Breast epithelium (tissue), 4 donors: ENCODE results near the gene AGMAT. TPM values are rescaled to one million over a fixed set of nuclear protein-coding genes. Genes with fewer than 3 reads are reported as not detected.
A peak's percentile ranks its signal among the peaks of the same experiment; 100 is the strongest.

ENCODE experiments used
- DNase-seq, 2 donors: peaks; one replicate each; pipeline ENCODE4 v3.0.0-alpha.2; 2019; ENCODE audit warnings: low spot score in 2 of 2
- H3K27ac ChIP-seq, 2 donors: fragments of 200-600 bp; sonication (generic) in 1 of 2; one replicate each; pipeline ENCODE4 v1.5.1; 2016 to 2019; ENCODE audit warnings: mild to moderate bottlenecking in 1 of 2
- H3K27me3 ChIP-seq, 2 donors: fragments of 200-600 bp; sonication (generic) in 1 of 2; one replicate each; pipeline versions ENCODE4 v1.5.1 to v1.6.0; 2017 to 2019; ENCODE audit warnings: control low read depth in 1 of 2, mild to moderate bottlenecking in 1 of 2
- H3K36me3 ChIP-seq: fragments of 200-600 bp; one replicate; pipeline ENCODE4 v1.5.1; 2019
- H3K4me1 ChIP-seq, 2 donors: fragments of 200-600 bp; sonication (generic); one replicate each; pipeline ENCODE4 v1.5.1; 2016 to 2019; ENCODE audit warnings: control low read depth in 1 of 2
- H3K4me3 ChIP-seq, 3 donors: fragments of 200-600 bp; sonication (generic); 1 replicate in 2 of 3; 2 replicates in 1 of 3; pipeline ENCODE4 v1.5.1; 2016 to 2019; ENCODE audit warnings: mild to moderate bottlenecking in 3 of 3, moderate library complexity in 2 of 3
- H3K9me3 ChIP-seq, 2 donors: fragments of 200-600 bp; sonication (generic) in 1 of 2; one replicate each; pipeline ENCODE4 v1.5.1; 2016 to 2019; ENCODE audit warnings: control low read depth in 1 of 2
- POLR2A ChIP-seq: fragments of 450-650 bp; IDR thresholded peaks from one replicate; pipeline ENCODE4 v1.6.1; 2016; ENCODE audit warnings: antibody characterized with exemption, mild to moderate bottlenecking, moderate library complexity
- POLR2AphosphoS5 ChIP-seq, 3 donors: sonication (generic); formaldehyde crosslinking; IDR thresholded peaks; one replicate each; pipeline ENCODE4 v1.6.1; 2017; ENCODE audit warnings: antibody characterized with exemption in 3 of 3
- intact Hi-C: fragments of 100-400 bp; cut with DNase I; formaldehyde crosslinking; loops from one replicate; pipeline ENCODE4 v1.15.1; 2023; ENCODE audit warnings: low total_unique reads
- total RNA-seq, 3 donors: library from RNA; depleted of rRNA; stranded (reverse); fragments of >200 nt; gene quantifications; one replicate each; pipeline ENCODE4 v1.1.0, GENCODE V29; 2016
- TF ChIP-seq, protein P1 (sequence below), 3 donors: fragments of 450-650 bp; IDR thresholded peaks; one replicate each; pipeline ENCODE4 v1.5.1; 2016 to 2017; ENCODE audit warnings: antibody characterized with exemption in 3 of 3, mild to moderate bottlenecking in 3 of 3, moderate library complexity in 3 of 3

Gene AGMAT
- total RNA-seq, 3 donors from 2014 or later, result 0.29 to 0.33 (median 0.32) TPM

GRCh38 chr1:15618655-15619525 lies 34.0 kb upstream of the AGMAT start:
- intact Hi-C loops, result no loop called here
- TF ChIP-seq POLR2A (no peak), POLR2AphosphoS5 (IDR thresholded peaks at IDR 0.05) (no peak)
- TF ChIP-seq, protein P1, sequence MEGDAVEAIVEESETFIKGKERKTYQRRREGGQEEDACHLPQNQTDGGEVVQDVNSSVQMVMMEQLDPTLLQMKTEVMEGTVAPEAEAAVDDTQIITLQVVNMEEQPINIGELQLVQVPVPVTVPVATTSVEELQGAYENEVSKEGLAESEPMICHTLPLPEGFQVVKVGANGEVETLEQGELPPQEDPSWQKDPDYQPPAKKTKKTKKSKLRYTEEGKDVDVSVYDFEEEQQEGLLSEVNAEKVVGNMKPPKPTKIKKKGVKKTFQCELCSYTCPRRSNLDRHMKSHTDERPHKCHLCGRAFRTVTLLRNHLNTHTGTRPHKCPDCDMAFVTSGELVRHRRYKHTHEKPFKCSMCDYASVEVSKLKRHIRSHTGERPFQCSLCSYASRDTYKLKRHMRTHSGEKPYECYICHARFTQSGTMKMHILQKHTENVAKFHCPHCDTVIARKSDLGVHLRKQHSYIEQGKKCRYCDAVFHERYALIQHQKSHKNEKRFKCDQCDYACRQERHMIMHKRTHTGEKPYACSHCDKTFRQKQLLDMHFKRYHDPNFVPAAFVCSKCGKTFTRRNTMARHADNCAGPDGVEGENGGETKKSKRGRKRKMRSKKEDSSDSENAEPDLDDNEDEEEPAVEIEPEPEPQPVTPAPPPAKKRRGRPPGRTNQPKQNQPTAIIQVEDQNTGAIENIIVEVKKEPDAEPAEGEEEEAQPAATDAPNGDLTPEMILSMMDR (IDR thresholded peaks at IDR 0.05), result no peak
- Histone ChIP-seq H3K27me3 (no peaks in the 10 kb centered on the region), H3K9me3 (no peaks in the 10 kb centered on the region), H3K4me3 (peak overlapping the region; percentile 86 to 98 (median 91)), H3K27ac (peak overlapping the region; percentile 97), H3K4me1 (peaks cover 3 to 7% of the 10 kb centered on the region in 2 donors), H3K36me3 (no peaks in the 10 kb centered on the region)
- DNase-seq, result no peak

GRCh38 chr1:15618077-15618654 lies 33.3 kb upstream of the AGMAT start:
- Histone ChIP-seq H3K4me1 (peaks cover 3 to 7% of the 10 kb centered on the region in 2 donors), H3K9me3 (no peaks in the 10 kb centered on the region), H3K36me3 (no peaks in the 10 kb centered on the region), H3K4me3 (peak overlapping the region; percentile 86 to 98 (median 91)), H3K27me3 (no peaks in the 10 kb centered on the region), H3K27ac (peak overlapping the region; percentile 97)
- TF ChIP-seq POLR2A, result no peak
- TF ChIP-seq, protein P1 (IDR thresholded peaks at IDR 0.05), result no peak
- TF ChIP-seq POLR2AphosphoS5 (IDR thresholded peaks at IDR 0.05), result peak in 1 of 3 donors; percentile 4
- intact Hi-C loops, result no loop called here
- no peak for DNase-seq

DNA sequence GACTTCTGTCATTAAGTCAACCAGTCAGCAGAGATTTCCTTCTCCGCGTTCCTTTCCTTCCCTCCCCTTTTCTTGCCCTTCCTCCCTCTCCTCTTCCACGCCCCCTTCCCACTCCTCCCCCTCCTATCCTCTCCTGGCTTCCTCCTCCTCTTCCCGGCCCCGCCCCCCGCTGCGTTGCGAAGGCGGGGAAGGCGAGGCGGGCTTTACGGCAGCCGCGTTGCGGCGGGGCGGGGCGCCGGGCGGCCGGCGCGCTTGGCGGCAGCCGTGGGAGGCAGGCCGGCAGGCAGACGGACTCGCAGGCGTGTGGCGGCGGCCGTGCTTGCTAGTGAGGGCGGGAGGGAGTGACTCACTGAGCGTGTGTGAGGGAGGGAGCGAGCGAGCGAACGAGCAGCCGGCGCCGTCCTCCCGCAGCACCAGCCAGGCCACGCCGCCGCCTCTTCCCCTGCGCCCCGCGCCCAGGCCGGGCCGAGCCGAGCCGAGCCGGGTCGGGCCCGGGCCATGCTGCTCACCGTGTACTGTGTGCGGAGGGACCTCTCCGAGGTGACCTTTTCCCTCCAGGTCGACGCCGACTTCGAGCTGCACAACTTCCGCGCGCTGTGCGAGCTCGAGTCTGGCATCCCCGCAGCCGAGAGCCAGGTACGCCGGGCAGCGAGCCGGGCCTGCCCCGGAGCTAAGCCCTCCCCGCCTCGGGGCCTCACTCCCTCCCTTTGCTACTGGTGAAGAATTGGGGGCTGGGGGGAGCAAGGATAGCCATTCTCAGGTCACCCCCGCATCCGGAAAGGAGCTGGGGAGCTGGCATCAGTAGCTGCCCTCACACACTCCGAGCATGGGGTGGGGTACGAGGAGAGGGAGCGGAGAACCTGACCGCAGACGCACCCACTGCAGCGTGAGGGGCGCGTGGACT lies 32.6 kb upstream of the AGMAT start, which contains the start of gene DDI2:
Gene DDI2, plus strand, starts transcription at position 286 of the 904 bp plus-strand sequence. Its CDS starts 213 bp downstream, at position 499.
- intact Hi-C loops, result no loop called here
- Histone ChIP-seq H3K27me3 (no peaks in the 10 kb centered on the region), H3K4me3 (peak within 1 kb of the TSS; percentile 86 to 98 (median 91)), H3K9me3 (no peaks in the 10 kb centered on the region), H3K36me3 (no peaks in the 10 kb centered on the region), H3K27ac (peak within 1 kb of the TSS; percentile 97), H3K4me1 (peaks cover 3 to 4% of the 10 kb centered on the region in 2 donors)
- TF ChIP-seq, protein P1 (IDR thresholded peaks at IDR 0.05), result no peak
- TF ChIP-seq POLR2A, result peak; percentile 16
- TF ChIP-seq POLR2AphosphoS5 (IDR thresholded peaks at IDR 0.05), result peak in 2 of 3 donors; percentile 66 to 71
- DNase-seq, result peak; percentile 94 to 98

GRCh38 chr1:15616373-15617172 lies 31.7 kb upstream of the AGMAT start:
- intact Hi-C loops, result no loop called here
- Histone ChIP-seq H3K9me3 (no peaks in the 10 kb centered on the region), H3K4me3 (peak overlapping the region; percentile 86 to 98 (median 91)), H3K4me1 (peaks cover 3 to 4% of the 10 kb centered on the region in 2 donors), H3K27me3 (no peaks in the 10 kb centered on the region), H3K36me3 (no peaks in the 10 kb centered on the region), H3K27ac (peak overlapping the region; percentile 97)
- peak in 2 of 3 donors; percentile 0 to 53 for TF ChIP-seq POLR2AphosphoS5 (IDR thresholded peaks at IDR 0.05)
- no peak for TF ChIP-seq POLR2A
- TF ChIP-seq, protein P1 (IDR thresholded peaks at IDR 0.05), result no peak
- no peak for DNase-seq
